HepG2 (cell line): Measurements from ENCODE around the gene WNK2. TPM values are rescaled to one million over a fixed set of nuclear protein-coding genes. Genes with fewer than 3 reads are reported as not detected.

Experiments used
- ARID4A ChIP-seq: sonication (generic); formaldehyde crosslinking; IDR thresholded peaks from 2 replicates; pipeline ENCODE4 v1.5.0; 2020; ENCODE audit warnings: mild to moderate bottlenecking, missing genetic modification reagents, borderline replicate concordance
- BRCA1 ChIP-seq: sonication (generic); formaldehyde crosslinking; IDR thresholded peaks from 2 replicates; pipeline ENCODE4 v1.4.0; 2020; ENCODE audit warnings: missing genetic modification reagents
- BRF2 ChIP-seq: sonication (generic); formaldehyde crosslinking; IDR thresholded peaks from 2 replicates; pipeline ENCODE4 v1.8.1; 2022; ENCODE audit warnings: mild to moderate bottlenecking, missing genetic modification reagents
- CEBPG ChIP-seq: IDR thresholded peaks from 2 replicates; pipeline ENCODE4 v1.6.1; 2016
- GMEB2 ChIP-seq: IDR thresholded peaks from 2 replicates; pipeline ENCODE4 v1.6.1; 2016; ENCODE audit warnings: missing biosample characterization, missing genetic modification reagents, low read depth
- PCBP2 ChIP-seq: fragments of 200-400 bp; formaldehyde crosslinking; optimal IDR thresholded peaks from 2 replicates; pipeline ENCODE3; 2018; ENCODE audit warnings: low read length, low read depth; ENCODE audit not compliant: poor library complexity, severe bottlenecking
- SOX13 ChIP-seq, 3 experiments: fragments of 450-650 bp in 1 of 3; sonication (generic) in 1 of 3; formaldehyde crosslinking in 1 of 3; IDR thresholded peaks in 2 of 3; conservative IDR thresholded peaks in 1 of 3; 2 replicates each; pipeline versions ENCODE4 v1.5.0 to v1.6.1; 2016 to 2020; ENCODE audit warnings: antibody characterized with exemption in 1 of 3, mild to moderate bottlenecking in 1 of 3, missing compliant biosample characterization in 1 of 3, missing genetic modification reagents in 1 of 3, moderate library complexity in 1 of 3
- SOX6 ChIP-seq, 2 experiments: fragments of 450-650 bp in 1 of 2; sonication (generic) in 1 of 2; formaldehyde crosslinking in 1 of 2; IDR thresholded peaks; 2 replicates each; pipeline versions ENCODE4 v1.4.0 to v1.6.1; 2017 to 2020; ENCODE audit warnings: antibody characterized with exemption in 1 of 2, mild to moderate bottlenecking in 1 of 2, missing genetic modification reagents in 1 of 2
- SRSF1 ChIP-seq: fragments of 200-400 bp; formaldehyde crosslinking; optimal IDR thresholded peaks from 2 replicates; pipeline ENCODE3; 2017; ENCODE audit warnings: mild to moderate bottlenecking, low read depth, low read length, moderate library complexity
- SUZ12 ChIP-seq: fragments of 150-350 bp; IDR thresholded peaks from 2 replicates; pipeline ENCODE4 v1.6.1; 2014; ENCODE audit warnings: low read depth, low read length
- ZFY ChIP-seq: sonication (generic); formaldehyde crosslinking; IDR thresholded peaks from 2 replicates; pipeline ENCODE4 v1.4.0; 2020; ENCODE audit warnings: missing genetic modification reagents
- ZKSCAN1 ChIP-seq: fragments of 150-350 bp; IDR thresholded peaks from 2 replicates; pipeline ENCODE4 v1.6.1; 2014; ENCODE audit warnings: low read length
- ZNF331 ChIP-seq: sonication (generic); formaldehyde crosslinking; IDR thresholded peaks from 2 replicates; pipeline ENCODE4 v1.4.0; 2020; ENCODE audit warnings: missing genetic modification reagents
- ZNF33B ChIP-seq: sonication (generic); formaldehyde crosslinking; IDR thresholded peaks from 2 replicates; pipeline ENCODE4 v1.5.1; 2020; ENCODE audit warnings: mild to moderate bottlenecking, missing genetic modification reagents
- ZNF343 ChIP-seq: sonication (generic); formaldehyde crosslinking; IDR thresholded peaks from 2 replicates; pipeline ENCODE4 v1.4.0; 2020; ENCODE audit warnings: mild to moderate bottlenecking, missing genetic modification reagents
- ZNF770 ChIP-seq: sonication (generic); formaldehyde crosslinking; IDR thresholded peaks from 2 replicates; pipeline ENCODE4 v1.5.0; 2020; ENCODE audit warnings: mild to moderate bottlenecking, missing genetic modification reagents
- ZNF816 ChIP-seq: sonication (generic); formaldehyde crosslinking; IDR thresholded peaks from 2 replicates; pipeline ENCODE4 v1.8.0; 2022; ENCODE audit warnings: missing genetic modification reagents, mild to moderate bottlenecking, borderline replicate concordance
- polyA plus RNA-seq, 8 experiments: library from polyadenylated mRNA; depleted of rRNA in 3 of 8; stranded (reverse) in 7 of 8; unstranded in 1 of 8; fragments of >200 nt; fragmentation: Illumina TruSeq in 4 of 8; extraction: Trizol in 4 of 8; gene quantifications; 2 replicates each; pipeline versions ENCODE4 v1.2.1 to v1.2.3, GENCODE V29; 2011 to 2016; ENCODE audit warnings: low read depth in 4 of 8, missing spikeins in 1 of 8, mixed read lengths in 1 of 8; ENCODE audit not compliant: insufficient read depth in 1 of 8
- total RNA-seq, 5 experiments: library from RNA; depleted of rRNA; stranded (reverse); fragments of >200 nt; fragmentation: Illumina TruSeq; extraction: Trizol; gene quantifications; 2 replicates each; pipeline ENCODE4 v1.2.3, GENCODE V29; 2016; ENCODE audit warnings: low read depth in 1 of 5

The WNK2 gene
- total and polyA plus RNA-seq, 2 of the 13 experiments (the other 11 are each of a cell fraction or from before 2014, with no cell fraction given) = 10.5 to 12.0 TPM

GRCh38 chr9:93329629-93330280 lies 145.8 kb downstream of the WNK2 start (continued):
- TF ChIP-seq PCBP2 = no peak
- no peak for TF ChIP-seq ZKSCAN1
- TF ChIP-seq BRCA1 (CRISPR knock-in tag) = no peak
- no peak for TF ChIP-seq ZNF770 (CRISPR knock-in tag)
- TF ChIP-seq ZNF33B (CRISPR knock-in tag) = no peak
- no peak for TF ChIP-seq ZNF343 (CRISPR knock-in tag)
- TF ChIP-seq GMEB2 (CRISPR knock-in tag) = no peak
- TF ChIP-seq ARID4A = no peak; the same call in 1 of the 2 replicates
- TF ChIP-seq SRSF1 = no peak
- no peak for TF ChIP-seq SOX6 (IDR thresholded peaks at IDR 0.05)
- peak; percentile 38; the same call in 1 of the 2 replicates for TF ChIP-seq SOX6 (CRISPR knock-in tag; IDR thresholded peaks at IDR 0.05)
- TF ChIP-seq ZFY = no peak
- TF ChIP-seq CEBPG (CRISPR knock-in tag) = peak; percentile 83
- no peak for TF ChIP-seq BRF2 (CRISPR knock-in tag)
- no peak for TF ChIP-seq ZNF816 (CRISPR knock-in tag)
- TF ChIP-seq SOX13 (IDR thresholded peaks at IDR 0.05) = no peak
- peak in 1 of 2 experiments; percentile 6; a peak in 1 of 4 replicates for TF ChIP-seq SOX13 (CRISPR knock-in tag; conservative IDR thresholded peaks at IDR 0.05 in 1 of 2, IDR thresholded peaks at IDR 0.05 in 1 of 2)
- no peak for TF ChIP-seq SUZ12
- no peak for TF ChIP-seq ZNF331 (CRISPR knock-in tag)
